Peyer's patch (tissue), 4 donors: ENCODE measurements around the gene TECTA.

Experiments used
- CTCF ChIP-seq, 6 experiments: fragments of 450-650 bp in 4 of 6; fragments of 200-600 bp in 2 of 6; sonication (generic) in 1 of 6; IDR thresholded peaks; one replicate each; pipeline ENCODE4 v1.5.1; 2017 to 2019; ENCODE audit warnings: antibody characterized with exemption in 6 of 6, mild to moderate bottlenecking in 3 of 6, moderate library complexity in 1 of 6
- POLR2A ChIP-seq, 2 donors: fragments of 450-650 bp; IDR thresholded peaks; one replicate each; pipeline ENCODE4 v1.5.1; 2017; ENCODE audit warnings: antibody characterized with exemption in 2 of 2, mild to moderate bottlenecking in 2 of 2, moderate library complexity in 2 of 2

- TF ChIP-seq CTCF (IDR thresholded peaks at IDR 0.05) = peak in 1 of 6 experiments; percentile 4
- TF ChIP-seq POLR2A (IDR thresholded peaks at IDR 0.05) = no peak
These were observed 18.4 kb downstream of the TECTA start for GRCh38 chr11:121119440-121119839.
